HUES6 (cell line): ENCODE results near the gene IQGAP2.

Experiments used
- H3K27ac ChIP-seq: 2 replicates; pipeline ENCODE4 v1.7.0; 2013; ENCODE audit warnings: low read depth, mild to moderate bottlenecking, low read length, inconsistent platforms
- H3K27me3 ChIP-seq: 2 replicates; pipeline ENCODE4 v1.6.1; 2013; ENCODE audit warnings: low read length; ENCODE audit not compliant: control insufficient read depth, insufficient read depth
- H3K36me3 ChIP-seq: 2 replicates; pipeline ENCODE4 v1.6.1; 2013; ENCODE audit warnings: low read length; ENCODE audit not compliant: control insufficient read depth, insufficient read depth
- H3K4me1 ChIP-seq: 2 replicates; pipeline ENCODE4 v1.6.1; 2013; ENCODE audit warnings: low read length; ENCODE audit not compliant: control insufficient read depth, insufficient read depth
- H3K4me3 ChIP-seq: 2 replicates; pipeline ENCODE4 v1.5.1; 2013; ENCODE audit warnings: low read depth, low read length
- H3K9ac ChIP-seq: one replicate; pipeline ENCODE4 v1.6.1; 2013; ENCODE audit warnings: mild to moderate bottlenecking, low read length
- H3K9me3 ChIP-seq: 2 replicates; pipeline ENCODE4 v1.6.1; 2013; ENCODE audit warnings: low read depth, low read length; ENCODE audit not compliant: control insufficient read depth, insufficient read depth

IQGAP2 gene

DNA sequence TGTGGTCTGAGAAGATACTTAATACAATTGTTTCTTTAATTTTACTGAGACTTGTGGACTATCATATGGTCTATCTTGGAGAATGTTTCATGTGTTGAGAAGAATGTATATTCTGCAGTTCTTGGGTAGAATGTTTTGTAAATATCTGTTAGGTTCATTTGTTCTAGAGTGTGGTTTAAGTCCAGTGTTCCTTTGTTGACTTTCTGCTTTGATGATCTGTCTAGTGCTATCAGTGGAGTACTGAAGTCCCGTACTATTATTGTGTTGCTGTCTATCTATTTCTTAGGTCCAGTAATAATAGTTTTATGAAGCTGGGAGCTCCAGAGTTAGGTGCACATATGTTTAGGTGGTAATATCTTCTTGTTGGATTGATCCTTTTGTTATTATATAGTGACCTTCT is 36.1 kb downstream of the IQGAP2 start:
- Histone ChIP-seq H3K9me3 (peaks cover 6% of the 10 kb centered on the region), H3K4me3 (no peak overlapping the region), H3K36me3 (no peaks in the 10 kb centered on the region), H3K4me1 (no peaks in the 10 kb centered on the region), H3K27me3 (no peaks in the 10 kb centered on the region), H3K9ac (no peak overlapping the region), H3K27ac (no peak overlapping the region)

DNA sequence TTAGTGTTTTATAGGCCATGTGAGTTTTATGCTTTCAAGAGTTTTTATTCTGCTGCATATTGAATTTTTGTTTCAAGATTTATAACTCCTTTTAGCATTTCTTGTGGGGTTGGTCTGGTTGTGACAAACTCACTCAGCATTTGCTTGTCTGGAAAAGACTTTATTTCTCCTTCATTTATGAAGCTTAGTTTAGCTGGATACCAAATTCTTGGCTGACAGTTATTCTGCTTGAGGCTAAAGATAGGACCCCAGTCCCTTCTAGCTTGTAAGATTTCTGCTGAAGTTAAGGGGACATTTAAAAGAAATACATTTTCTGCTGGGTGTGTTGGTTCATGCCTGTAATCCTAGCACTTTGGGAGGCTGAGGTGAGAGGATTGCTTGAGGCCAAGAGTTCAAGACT is 36.8 kb downstream of the IQGAP2 start:
- peaks cover 6% of the 10 kb centered on the region for H3K9me3 ChIP-seq
- no peaks in the 10 kb centered on the region for H3K4me1 ChIP-seq
- no peak overlapping the region for H3K4me3 ChIP-seq
- H3K27me3 ChIP-seq, result no peaks in the 10 kb centered on the region
- H3K9ac ChIP-seq, result no peak overlapping the region
- no peak overlapping the region for H3K27ac ChIP-seq
- H3K36me3 ChIP-seq, result no peaks in the 10 kb centered on the region

DNA sequence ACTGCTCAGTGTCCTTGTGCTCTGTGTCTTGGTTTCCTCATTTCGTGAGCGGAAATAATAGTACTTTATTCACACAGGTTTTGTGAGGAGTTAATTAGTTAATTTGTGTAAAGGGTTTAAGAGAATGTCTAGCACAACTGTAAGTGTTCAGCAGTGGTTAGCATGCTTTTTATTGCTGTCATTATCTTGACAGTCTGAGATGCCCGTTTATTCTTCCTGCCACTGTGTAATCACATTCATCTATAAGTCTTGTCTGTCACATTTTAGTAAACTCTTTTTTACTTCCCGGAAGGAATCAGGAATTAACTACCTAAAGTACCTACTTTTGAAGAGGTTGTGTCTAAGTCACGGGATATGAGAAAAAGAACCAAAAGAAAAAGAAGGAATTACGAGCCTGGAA is 38.0 kb downstream of the IQGAP2 start:
- Histone ChIP-seq H3K4me1 (no peaks in the 10 kb centered on the region), H3K36me3 (no peaks in the 10 kb centered on the region), H3K4me3 (no peak overlapping the region), H3K27ac (no peak overlapping the region), H3K9me3 (peaks cover 6% of the 10 kb centered on the region), H3K27me3 (no peaks in the 10 kb centered on the region), H3K9ac (no peak overlapping the region)

DNA sequence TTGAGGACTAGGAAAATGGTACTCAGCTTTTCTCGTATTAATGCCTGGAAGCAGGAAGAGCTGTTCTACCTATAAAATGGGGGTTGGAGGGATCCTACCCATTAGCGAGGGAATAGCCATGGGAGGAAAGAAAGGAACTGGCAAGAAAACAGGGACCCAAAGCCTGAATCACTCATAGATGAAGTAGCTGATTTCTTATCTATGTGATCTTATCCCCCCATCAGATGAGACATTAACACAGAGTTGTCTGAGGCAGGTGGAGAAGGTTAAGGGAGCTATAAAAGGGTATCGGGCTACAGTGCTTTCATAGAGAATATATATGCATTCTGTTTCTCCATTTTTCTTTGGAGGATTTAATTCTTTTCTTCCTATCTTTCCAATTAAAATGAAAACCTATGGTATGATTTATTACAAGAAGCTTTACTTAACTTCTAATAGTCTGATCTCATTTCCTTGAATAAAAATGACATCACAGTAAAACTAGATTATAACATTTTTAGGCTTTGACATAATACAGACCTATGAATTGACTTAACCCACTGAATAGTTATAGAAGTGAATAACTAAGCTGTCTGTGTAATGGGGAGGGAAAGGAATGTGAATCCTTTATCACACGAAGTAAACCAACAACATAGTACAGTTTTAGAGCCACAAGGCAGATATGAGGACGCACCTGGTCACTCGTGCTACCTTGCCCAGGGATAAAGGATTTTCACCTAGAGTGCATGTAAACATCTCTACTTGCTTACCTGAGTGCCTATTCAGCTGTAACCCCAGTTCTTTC is 39.0 kb downstream of the IQGAP2 start:
- 0 out of 2 replicates have a peak, but pooled peaks cover 4% of the 10 kb centered on the region for H3K9me3 ChIP-seq
- no peak overlapping the region for H3K9ac ChIP-seq
- H3K36me3 ChIP-seq, result no peaks in the 10 kb centered on the region
- H3K4me1 ChIP-seq, result peaks cover 5% of the 10 kb centered on the region; the same call in 1 of the 2 replicates
- H3K27ac ChIP-seq, result no peak overlapping the region
- H3K27me3 ChIP-seq, result no peaks in the 10 kb centered on the region
- H3K4me3 ChIP-seq, result no peak overlapping the region

DNA sequence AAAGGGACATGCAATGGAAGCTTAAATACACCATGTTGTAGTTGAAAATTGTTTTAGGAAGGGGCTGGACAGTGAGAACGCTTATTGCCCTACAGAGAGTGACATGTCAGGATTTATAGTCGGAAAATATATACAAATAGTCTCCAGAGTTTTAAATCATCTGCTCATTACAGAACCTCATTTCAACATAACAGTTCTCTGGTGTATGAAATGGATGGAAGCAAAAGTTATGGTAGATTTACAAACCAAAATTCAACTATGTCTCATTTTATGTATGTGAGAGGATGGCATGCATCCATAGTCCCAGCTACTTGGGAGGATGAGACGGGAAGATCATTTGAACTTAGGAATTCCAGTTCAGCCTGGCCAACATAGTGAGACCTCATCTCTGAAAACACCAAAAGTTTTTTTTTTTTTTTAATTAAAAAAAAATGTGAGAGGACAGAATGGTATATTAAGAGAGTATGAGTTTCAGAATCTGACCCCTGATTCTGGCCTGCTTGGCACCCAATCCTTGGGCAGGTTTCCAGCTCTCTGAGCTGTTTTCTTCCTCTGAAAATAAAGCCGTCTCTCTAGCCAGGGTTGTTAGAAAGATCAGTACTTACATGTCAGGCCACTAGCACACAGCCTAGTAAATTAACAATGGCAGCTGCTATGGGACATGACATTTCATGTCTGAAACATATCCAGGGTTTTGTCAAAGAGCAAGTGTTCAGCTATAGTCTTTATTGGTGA is 40.1 kb downstream of the IQGAP2 start:
- Histone ChIP-seq H3K27me3 (no peaks in the 10 kb centered on the region), H3K36me3 (no peaks in the 10 kb centered on the region), H3K9ac (no peak overlapping the region), H3K4me3 (no peak overlapping the region), H3K4me1 (peaks cover 9% of the 10 kb centered on the region), H3K9me3 (0 out of 2 replicates have a peak, but pooled peaks cover 4% of the 10 kb centered on the region), H3K27ac (no peak overlapping the region)

DNA sequence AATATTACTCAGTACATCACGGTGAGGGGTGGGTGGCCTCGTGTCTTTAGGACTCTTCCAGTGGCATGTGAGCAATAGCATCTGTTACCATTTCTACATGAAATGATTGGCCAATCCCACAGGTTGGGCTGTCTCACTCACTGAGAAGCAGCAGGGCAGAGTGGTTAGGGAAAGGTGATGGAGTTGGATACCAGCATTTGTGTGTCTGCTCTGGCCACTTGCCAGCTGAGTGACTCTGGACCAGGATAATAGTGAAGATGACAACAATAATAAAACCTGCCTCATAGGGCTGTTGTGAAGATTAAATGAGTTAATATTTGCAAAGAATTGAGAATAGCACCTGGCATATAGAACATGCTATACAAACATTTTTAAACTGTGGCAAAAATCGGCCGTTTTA is 42.0 kb downstream of the IQGAP2 start:
- H3K36me3 ChIP-seq, result no peaks in the 10 kb centered on the region

DNA sequence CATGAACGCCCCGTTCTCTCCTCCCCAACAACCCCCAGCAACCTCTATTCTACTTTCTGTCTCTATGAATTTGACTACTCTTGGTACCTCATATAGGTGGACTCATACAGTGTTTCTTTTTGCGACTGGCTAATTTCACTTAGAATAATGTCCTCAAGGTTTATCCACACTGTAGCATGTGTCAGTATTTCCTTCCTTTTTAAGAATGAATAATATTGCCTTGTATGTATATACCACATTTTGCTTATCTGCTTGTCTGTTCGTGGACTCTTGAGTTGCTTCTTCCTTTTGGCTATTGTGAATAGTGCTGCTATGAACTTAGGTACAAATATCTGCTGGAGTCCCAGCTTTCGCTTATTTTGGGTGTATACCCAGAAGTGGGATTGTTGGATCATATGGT is 42.7 kb downstream of the IQGAP2 start:
- H3K4me3 ChIP-seq, result no peak overlapping the region
- no peaks in the 10 kb centered on the region for H3K9me3 ChIP-seq
- no peaks in the 10 kb centered on the region for H3K36me3 ChIP-seq
- no peak overlapping the region for H3K27ac ChIP-seq
- H3K27me3 ChIP-seq, result no peaks in the 10 kb centered on the region
- H3K4me1 ChIP-seq, result peaks cover 9% of the 10 kb centered on the region
- H3K9ac ChIP-seq, result no peak overlapping the region

More for the DNA sequence above, 42.0 kb downstream of the IQGAP2 start:
- Histone ChIP-seq H3K27me3 (no peaks in the 10 kb centered on the region), H3K4me3 (no peak overlapping the region), H3K4me1 (peaks cover 9% of the 10 kb centered on the region), H3K9ac (no peak overlapping the region), H3K9me3 (no peaks in the 10 kb centered on the region), H3K27ac (no peak overlapping the region)

DNA sequence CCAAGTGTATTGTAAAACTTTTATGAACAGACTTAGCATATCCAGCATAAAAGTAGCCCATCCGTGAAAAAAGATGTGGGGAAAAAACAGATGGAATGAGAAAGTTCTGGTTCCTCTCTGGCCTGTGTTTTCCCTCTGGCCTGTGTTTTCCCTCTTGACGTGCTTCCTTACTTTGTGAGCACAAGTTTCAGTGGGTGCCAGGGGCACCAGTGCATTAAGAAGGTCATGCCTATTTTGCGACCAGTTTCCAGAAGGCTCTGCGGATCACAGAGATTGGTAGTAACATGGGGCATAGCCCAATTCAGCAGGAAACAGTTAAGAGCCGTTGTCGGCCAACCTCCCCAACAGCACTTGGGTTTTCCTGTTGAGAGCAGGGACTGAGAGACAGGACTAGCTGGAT is 43.7 kb downstream of the IQGAP2 start:
- H3K36me3 ChIP-seq, result no peaks in the 10 kb centered on the region
- H3K4me1 ChIP-seq, result peaks cover 9% of the 10 kb centered on the region
- no peaks in the 10 kb centered on the region for H3K9me3 ChIP-seq
- H3K4me3 ChIP-seq, result no peak overlapping the region
- H3K9ac ChIP-seq, result no peak overlapping the region
- H3K27me3 ChIP-seq, result no peaks in the 10 kb centered on the region
- no peak overlapping the region for H3K27ac ChIP-seq

DNA sequence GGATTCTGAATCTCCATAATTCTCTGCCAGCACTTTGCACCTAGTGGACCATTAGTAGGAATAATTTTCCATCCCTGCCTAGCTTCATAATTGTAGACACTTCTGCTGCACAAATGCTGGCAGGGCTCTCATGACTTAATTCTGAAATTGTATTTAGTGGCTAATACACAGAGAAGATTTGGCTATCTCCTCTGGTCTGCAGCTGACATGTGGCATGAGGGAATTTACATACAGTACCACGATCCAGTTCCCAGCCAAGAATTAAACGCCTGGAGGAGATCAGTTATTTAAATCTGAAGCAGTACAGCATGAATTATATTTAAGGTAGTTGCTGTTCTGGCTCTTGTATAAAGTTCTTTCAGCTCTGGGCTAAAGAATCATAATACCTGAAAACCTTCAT is 46.5 kb downstream of the IQGAP2 start:
- no peaks in the 10 kb centered on the region for H3K9me3 ChIP-seq
- no peaks in the 10 kb centered on the region for H3K27me3 ChIP-seq
- no peaks in the 10 kb centered on the region for H3K36me3 ChIP-seq
- H3K4me3 ChIP-seq, result no peak overlapping the region
- no peak overlapping the region for H3K9ac ChIP-seq
- H3K4me1 ChIP-seq, result peaks cover 9% of the 10 kb centered on the region
- H3K27ac ChIP-seq, result no peak overlapping the region

DNA sequence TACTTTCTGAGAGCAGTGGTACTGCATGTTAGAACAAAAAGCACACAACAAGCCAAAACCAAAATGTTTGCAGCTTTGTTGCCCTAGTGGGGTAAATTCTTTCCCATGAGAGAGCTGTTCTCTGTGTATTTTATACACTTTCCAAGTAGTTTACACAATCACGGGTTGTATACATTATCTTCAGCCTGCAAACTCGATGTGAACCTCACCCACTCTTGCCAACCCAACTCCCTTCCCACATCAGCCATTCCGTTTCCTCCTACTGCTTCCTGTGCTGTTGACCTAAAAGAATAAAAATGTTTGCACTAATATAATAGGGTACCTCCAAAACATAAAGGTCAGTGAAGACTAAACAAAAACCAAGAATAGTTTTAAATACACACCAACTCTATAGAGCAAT is 47.0 kb downstream of the IQGAP2 start:
- H3K4me3 ChIP-seq, result no peak overlapping the region
- H3K9me3 ChIP-seq, result no peaks in the 10 kb centered on the region
- no peak overlapping the region for H3K9ac ChIP-seq
- H3K27ac ChIP-seq, result no peak overlapping the region
- H3K27me3 ChIP-seq, result no peaks in the 10 kb centered on the region
- peaks cover 9% of the 10 kb centered on the region for H3K4me1 ChIP-seq
- no peaks in the 10 kb centered on the region for H3K36me3 ChIP-seq

DNA sequence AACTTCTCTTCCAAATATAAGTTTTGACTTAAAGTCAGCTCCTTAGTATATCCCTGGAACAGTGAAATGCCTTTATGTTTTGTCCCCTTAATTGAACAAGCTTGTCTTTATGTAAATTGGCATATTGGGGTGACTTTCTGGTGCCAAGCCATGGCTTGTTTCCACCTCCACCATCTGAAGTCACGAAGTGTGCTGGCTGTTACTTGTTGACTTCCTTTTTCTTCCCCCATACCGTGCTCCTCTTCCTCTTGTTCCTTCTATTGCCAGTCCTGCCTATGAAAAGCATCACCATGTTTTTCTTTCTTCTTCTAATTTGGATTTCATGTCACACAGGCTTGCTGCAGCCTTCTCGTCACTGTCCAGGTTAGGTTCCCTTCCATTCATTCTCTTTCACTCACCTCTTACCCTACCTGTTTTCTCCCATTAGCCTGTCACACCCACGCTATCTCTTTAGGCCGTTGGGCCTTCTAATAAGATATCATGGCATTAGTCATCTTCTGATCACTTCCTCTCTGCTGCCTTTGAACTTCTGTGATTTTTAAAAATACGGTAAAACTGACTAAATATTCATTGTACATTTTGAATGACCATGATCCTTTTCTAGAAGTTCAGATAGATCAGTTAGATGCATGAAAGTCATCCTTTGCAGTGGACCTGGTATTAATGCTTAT is 48.1 kb downstream of the IQGAP2 start:
- Histone ChIP-seq H3K36me3 (no peaks in the 10 kb centered on the region), H3K9me3 (no peaks in the 10 kb centered on the region), H3K27me3 (no peaks in the 10 kb centered on the region)

More for the DNA sequence above, 48.1 kb downstream of the IQGAP2 start:
- H3K9ac ChIP-seq, result no peak overlapping the region
- peaks cover 16% of the 10 kb centered on the region for H3K4me1 ChIP-seq
- H3K27ac ChIP-seq, result no peak overlapping the region
- H3K4me3 ChIP-seq, result no peak overlapping the region
